K562 (cell line): Measurements from ENCODE around the gene ETV4. TPM values are rescaled to one million over a fixed set of nuclear protein-coding genes. Genes with fewer than 3 reads are reported as not detected.

Experiments used
- ATAC-seq: fragments of 200-7000 bp; cut with Tn5 transposase; 3 replicates; pipeline ENCODE4 v1.9.1; 2020; ENCODE audit warnings: moderate library complexity
- Bru-seq: library from RNA; stranded (reverse); fragments of 400-500 nt; gene quantifications from one replicate; lab custom pipeline; 2021; lab: Mats Ljungman, UMichigan
- BruChase-seq, 2 experiments: library from RNA; stranded (reverse); fragments of 400-500 nt; gene quantifications; one replicate each; lab custom pipeline; 2021; lab: Mats Ljungman, UMichigan
- BruUV-seq: library from RNA; stranded (reverse); fragments of 400-500 nt; replicated peaks from 2 replicates; lab custom pipeline; 2021; lab: Mats Ljungman, UMichigan
- CTCF ChIA-PET: fragments of 300-600 bp; formaldehyde crosslinking; extraction: SDS; loops from one replicate; lab custom pipeline; 2021; ENCODE audit warnings: low intra/inter-chr PET ratio; lab: Yijun Ruan, JAX
- POLR2A ChIA-PET: fragments of 300-600, 350-650 bp; sonication (Branson Sonifier 250); formaldehyde crosslinking; extraction: SDS; loops from one replicate; lab custom pipeline; 2021; ENCODE audit warnings: antibody characterized with exemption, inconsistent platforms; lab: Yijun Ruan, JAX
- DNase-seq, 4 experiments: peaks; one replicate each; pipeline versions ENCODE4 v3.0.0 to v3.0.0-alpha.2; 2011 to 2018; ENCODE audit warnings: low spot score in 3 of 4, mixed read lengths in 3 of 4; ENCODE audit errors: extremely low read depth in 1 of 4
- FAIRE-seq: peaks from 2 replicates; lab custom pipeline; 2011; peaks lifted over from hg19 to GRCh38; lab: Jason Lieb, UNC
- H2AFZ ChIP-seq: 2 replicates; pipeline ENCODE4 v1.6.0; 2011; ENCODE audit warnings: low read depth, low read length, control low read depth, inconsistent platforms
- H3K27ac ChIP-seq: fragments of 200-600 bp; 3 replicates; pipeline ENCODE4 v1.8.0; 2011; ENCODE audit warnings: low read depth, mild to moderate bottlenecking, control low read depth, inconsistent platforms, low read length, moderate library complexity, mixed read lengths; ENCODE audit errors: extremely low read depth
- H3K27me3 ChIP-seq, 2 experiments: fragments of 300-600 bp in 1 of 2; 2 replicates in 1 of 2; 3 replicates in 1 of 2; pipeline versions ENCODE4 v1.6.0 to v1.8.0; 2011; ENCODE audit warnings: inconsistent platforms in 2 of 2, low read length in 2 of 2, mild to moderate bottlenecking in 1 of 2, mixed read lengths in 1 of 2, moderate library complexity in 1 of 2; ENCODE audit not compliant: control insufficient read depth in 2 of 2, insufficient read depth in 2 of 2
- H3K36me3 ChIP-seq: fragments of 300-600 bp; 3 replicates; pipeline ENCODE4 v1.8.0; 2011; ENCODE audit warnings: mild to moderate bottlenecking, low read length, inconsistent platforms; ENCODE audit not compliant: control insufficient read depth, insufficient read depth
- H3K4me1 ChIP-seq, 2 experiments: fragments of 200-600 bp in 1 of 2; replicated peaks in 1 of 2; 2 replicates in 1 of 2; 3 replicates in 1 of 2; pipeline versions ENCODE4 v1.5.1 to v1.8.0; 2011; ENCODE audit warnings: inconsistent platforms in 2 of 2, low read length in 2 of 2, mild to moderate bottlenecking in 1 of 2, mixed read lengths in 1 of 2, moderate library complexity in 1 of 2; ENCODE audit not compliant: control insufficient read depth in 2 of 2, insufficient read depth in 2 of 2
- H3K4me2 ChIP-seq: 2 replicates; pipeline ENCODE4 v1.6.1; 2011; ENCODE audit warnings: low read length, control low read depth, inconsistent platforms, mixed read lengths; ENCODE audit not compliant: insufficient read depth
- H3K4me3 ChIP-seq: fragments of 200-600 bp; sonication (generic), shearing (Covaris generic); 2 replicates; pipeline ENCODE4 v1.5.1; 2016; ENCODE audit warnings: control low read depth, inconsistent platforms
- H3K79me2 ChIP-seq: fragments of 200-600 bp; 3 replicates; pipeline ENCODE4 v1.8.0; 2011; ENCODE audit warnings: low read length, inconsistent platforms; ENCODE audit not compliant: control insufficient read depth, insufficient read depth
- H3K9ac ChIP-seq, 2 experiments: 2 replicates each; pipeline versions ENCODE4 v1.6.0 to v1.6.1; 2011; ENCODE audit warnings: low read depth in 2 of 2, low read length in 2 of 2, control low read depth in 1 of 2, inconsistent platforms in 1 of 2, mild to moderate bottlenecking in 1 of 2, mixed read lengths in 1 of 2; ENCODE audit not compliant: insufficient read depth in 1 of 2
- H3K9me1 ChIP-seq: one replicate; pipeline ENCODE4 v1.6.0; 2011; ENCODE audit warnings: inconsistent platforms, mild to moderate bottlenecking, low read length, moderate library complexity; ENCODE audit not compliant: control insufficient read depth, insufficient read depth
- H3K9me3 ChIP-seq: replicated peaks from 2 replicates; pipeline ENCODE4 v1.5.1; 2011; ENCODE audit warnings: low read depth, low read length, inconsistent platforms; ENCODE audit not compliant: control insufficient read depth, insufficient read depth
- H4K20me1 ChIP-seq: replicated peaks from 2 replicates; pipeline ENCODE4 v1.6.1; 2011; ENCODE audit warnings: low read length, inconsistent platforms, mixed read lengths; ENCODE audit not compliant: control insufficient read depth, insufficient read depth
- ATF7 ChIP-seq: fragments of 450-650 bp; IDR thresholded peaks from 2 replicates; pipeline ENCODE4 v1.7.1; 2014; ENCODE audit warnings: mild to moderate bottlenecking, moderate library complexity
- HIVEP1 ChIP-seq: fragments of 250-450 bp; sonication (Bioruptor Pico); IDR thresholded peaks from 2 replicates; pipeline ENCODE4 v1.4.0; 2020; ENCODE audit warnings: mild to moderate bottlenecking
- JUNB ChIP-seq: fragments of 450-650 bp; formaldehyde crosslinking; conservative IDR thresholded peaks from 2 replicates; pipeline ENCODE4 v1.4.0; 2020; ENCODE audit warnings: mild to moderate bottlenecking
- PHF8 ChIP-seq: fragments of 200-600 bp; sonication (generic); IDR thresholded peaks from 2 replicates; pipeline ENCODE4 v1.6.1; 2012; ENCODE audit warnings: mixed run types, mild to moderate bottlenecking, inconsistent platforms, low read length, moderate library complexity, borderline replicate concordance
- RREB1 ChIP-seq: fragments of 250-450 bp; sonication (Bioruptor Pico); IDR thresholded peaks from 2 replicates; pipeline ENCODE4 v1.4.0; 2020
- TOE1 ChIP-seq, 2 experiments: fragments of 450-650 bp in 1 of 2; sonication (generic) in 1 of 2; formaldehyde crosslinking in 1 of 2; IDR thresholded peaks; 2 replicates each; pipeline versions ENCODE4 v1.7.1 to v1.8.0; 2016 to 2022; ENCODE audit warnings: borderline replicate concordance in 2 of 2, mild to moderate bottlenecking in 2 of 2, antibody characterized with exemption in 1 of 2, inconsistent platforms in 1 of 2, low read depth in 1 of 2, missing genetic modification reagents in 1 of 2, moderate library complexity in 1 of 2
- TRIM24 ChIP-seq, 2 experiments: fragments of 450-650 bp; IDR thresholded peaks; 2 replicates each; pipeline ENCODE4 v1.6.1; 2016
- WGBS: fragments of 100-300 bp; shearing (Covaris generic); methylation state at CpG from one replicate; pipeline ENCODE4 v1.1.6; 2016; ENCODE audit warnings: low coverage, mixed read lengths; ENCODE audit not compliant: insufficient coverage; ENCODE audit errors: missing lambda C conversion rate; 5-methylcytosine and 5-hydroxymethylcytosine counted together
- in situ Hi-C: fragments of 300-500 bp; cut with MboI; formaldehyde crosslinking; loops from 4 replicates; pipeline ENCODE4 v1.15.0; 2018; ENCODE audit warnings: inconsistent platforms, mixed read lengths
- intact Hi-C: fragments of 100-400 bp; cut with micrococcal nuclease; formaldehyde crosslinking; loops from 2 replicates; pipeline ENCODE4 v1.14.2; 2022
- long read RNA-seq, 3 experiments: library from polyadenylated mRNA in 2 of 3; library from RNA in 1 of 3; unstranded in 2 of 3; stranded (forward) in 1 of 3; transcript quantifications; one replicate each; pipeline ENCODE4 v2.0.0, GENCODE V29; 2019 to 2022
- polyA minus RNA-seq, 3 experiments: library from RNA; depleted of rRNA, polyadenylated mRNA; stranded (reverse); fragments of >200 nt; gene quantifications; 2 replicates each; pipeline ENCODE4 v1.2.3, GENCODE V29; 2011
- polyA plus RNA-seq, 8 experiments: library from polyadenylated mRNA; depleted of rRNA in 4 of 8; stranded (reverse) in 5 of 8; unstranded in 3 of 8; fragments of >200 nt; fragmentation: Nextera tagmentation in 2 of 8; fragmentation: Illumina TruSeq in 1 of 8; extraction: Ambion mirVana in 2 of 8; extraction: Trizol in 1 of 8; gene quantifications; 2 replicates each; pipeline versions ENCODE4 v1.2.1 to v1.2.3, GENCODE V29; 2011 to 2014; ENCODE audit warnings: inconsistent platforms in 1 of 8, missing spikeins in 1 of 8
- total RNA-seq, 7 experiments: library from RNA; depleted of rRNA in 6 of 7; stranded (reverse); fragments of >200 nt in 6 of 7; fragmentation: Illumina TruSeq in 2 of 7; extraction: Trizol in 2 of 7; gene quantifications; 2 replicates each; pipeline versions ENCODE4 v1.2.1 to v1.2.3, GENCODE V29; 2011 to 2021; ENCODE audit warnings: low replicate concordance in 1 of 7

ETV4 gene
- total RNA-seq (2011; cell fraction: chromatin; rRNA removed; ENCODE audit: low replicate concordance): 23.1 and 47.9 TPM in 2 replicates
- total RNA-seq (2011; cell fraction: nucleolus; rRNA removed): 29.0 and 36.8 TPM in 2 replicates
- total RNA-seq (2011; cell fraction: nucleoplasm; rRNA removed): 31.4 and 33.5 TPM in 2 replicates
- 49.5 and 73.9 TPM in 2 replicates for total RNA-seq (2014; rRNA removed)
- 16.6 and 19.8 TPM in 2 replicates for total RNA-seq (2014; rRNA removed; fragmentation: Illumina TruSeq; extraction: Trizol)
- total RNA-seq (2015; rRNA removed; fragmentation: Illumina TruSeq; extraction: Trizol): 27.7 and 28.2 TPM in 2 replicates
- 65.2 and 66.3 TPM in 2 replicates for total RNA-seq (2021)
- 27.0 and 35.6 TPM in 2 replicates for polyA plus RNA-seq (2011; rRNA removed)
- 29.9 and 46.7 TPM in 2 replicates for polyA plus RNA-seq (2011; cell fraction: cytosol; rRNA removed)
- 47.1 and 79.3 TPM in 2 replicates for polyA plus RNA-seq (2011; cell fraction: nucleus; rRNA removed)
- polyA plus RNA-seq (2012): 52.8 and 66.3 TPM in 2 replicates
- 64.1 and 67.3 TPM in 2 replicates for polyA plus RNA-seq (2014; fragmentation: Illumina TruSeq; extraction: Trizol)
- polyA plus RNA-seq (2014; fragmentation: Nextera tagmentation; extraction: Ambion mirVana): 1 to 10 TPM; 5.5 to 7.6 TPM
- polyA plus RNA-seq (2014; rRNA removed): 45.4 and 47.1 TPM in 2 replicates
- 16.2 and 16.4 TPM in 2 replicates for polyA minus RNA-seq (2011; rRNA and poly(A)+ RNA removed)
- polyA minus RNA-seq (2011; cell fraction: cytosol; rRNA and poly(A)+ RNA removed): 24.0 and 25.6 TPM in 2 replicates
- polyA minus RNA-seq (2011; cell fraction: nucleus; rRNA and poly(A)+ RNA removed): 8.8 and 11.0 TPM in 2 replicates
- percentile 80 among the genes with signal in this experiment for Bru-seq, nascent RNA
- percentile 77 among the genes with signal in this experiment for BruChase-seq, experiment 1, labeled RNA remaining after a 2-hour chase
- percentile 79 among the genes with signal in this experiment for BruChase-seq, experiment 2, labeled RNA remaining after a 6-hour chase
- long read RNA-seq, experiment 1, transcript ETV4-201 (13 exons, 2,429 nt): minor isoform, 7 of 223 reads
- long read RNA-seq, experiment 1, transcript ETV4-202 (12 exons, 2,182 nt): major isoform, 15 of 223 reads
- long read RNA-seq, experiment 1, partial matches to known transcripts: 149 of 223 reads
- long read RNA-seq, experiment 1, other reads (novel, unspliced or antisense): 48 of 223 reads
- long read RNA-seq, experiment 2, transcript ETV4-202 (12 exons, 2,182 nt): major isoform, 9 of 70 reads
- long read RNA-seq, experiment 2, transcript ETV4-201 (13 exons, 2,429 nt): major isoform, 9 of 70 reads
- long read RNA-seq, experiment 2, partial matches to known transcripts: 23 of 70 reads
- long read RNA-seq, experiment 2, other reads (novel, unspliced or antisense): 23 of 70 reads
- long read RNA-seq, experiment 3, transcript ETV4-205 (12 exons, 1,775 nt): major isoform, 8 of 45 reads
- long read RNA-seq, experiment 3, transcript ETV4-202 (12 exons, 2,182 nt): major isoform, 8 of 45 reads
- long read RNA-seq, experiment 3, partial matches to known transcripts: 16 of 45 reads
- long read RNA-seq, experiment 3, other reads (novel, unspliced or antisense): 8 of 45 reads

GRCh38 chr17:43546319-43547188 lies at the start of gene ETV4:
Gene ETV4 (minus strand): TSS chr17:43546340. CDS start chr17:43545617, 723 bp downstream.
- POLR2A ChIA-PET: interaction anchor here (0.6 to 2.7 kb wide), 9 partner anchors 10 to 179 kb away, joined by 3 to 14 read pairs (median 5); no protein-coding TSS in a partner anchor
- under 1% methylated on average over 34 of the region's 46 CpGs for WGBS
- Histone ChIP-seq H2AFZ (peak within 1 kb of the TSS; percentile 92), H3K27ac (peak within 1 kb of the TSS; percentile 64), H3K4me3 (peak within 1 kb of the TSS; percentile 73), H3K4me1 (peaks cover 27 to 36% of the 10 kb centered on the region in 2 experiments), H3K27me3 (no peaks in the 10 kb centered on the region), H3K9me1 (no peaks in the 10 kb centered on the region), H3K9ac (peak within 1 kb of the TSS; percentile 74 to 92), H4K20me1 (no peaks in the 10 kb centered on the region), H3K9me3 (no peaks in the 10 kb centered on the region), H3K79me2 (peaks cover 33% of the 10 kb centered on the region), H3K36me3 (peaks cover 6% of the 10 kb centered on the region; the same call in 1 of the 3 replicates), H3K4me2 (peak within 1 kb of the TSS; percentile 82)
- CTCF ChIA-PET: no interaction called here
- FAIRE-seq (peak; percentile 96), DNase-seq (peak; percentile 96 to 99 (median 98)), ATAC-seq (peak; percentile 88)
- in situ Hi-C loops (no loop called here), intact Hi-C loops (no loop called here)
- TSS peak; percentile 94 for BruUV-seq
- TF ChIP-seq JUNB (CRISPR knock-in tag) (no peak), RREB1 (CRISPR knock-in tag) (0 out of 2 replicates have a peak, but pooled peaks have one; percentile 28), ATF7 (no peak), HIVEP1 (CRISPR knock-in tag) (no peak), PHF8 (peak; percentile 32; the same call in 1 of the 2 replicates), TRIM24 (IDR thresholded peaks at IDR 0.05) (no peak), TOE1 (IDR thresholded peaks at IDR 0.05; ENCODE audit: borderline replicate concordance) (no peak), TOE1 (CRISPR knock-in tag; IDR thresholded peaks at IDR 0.05; ENCODE audit: borderline replicate concordance, low read depth) (no peak)
